Superior temporal gyrus (tissue), 1 donor: ENCODE results near the gene ERC1.

Experiments used
- DNase-seq: peaks from one replicate; pipeline ENCODE4 v3.0.0-alpha.2; 2016; ENCODE audit errors: extremely low spot score

The ERC1 gene

DNA sequence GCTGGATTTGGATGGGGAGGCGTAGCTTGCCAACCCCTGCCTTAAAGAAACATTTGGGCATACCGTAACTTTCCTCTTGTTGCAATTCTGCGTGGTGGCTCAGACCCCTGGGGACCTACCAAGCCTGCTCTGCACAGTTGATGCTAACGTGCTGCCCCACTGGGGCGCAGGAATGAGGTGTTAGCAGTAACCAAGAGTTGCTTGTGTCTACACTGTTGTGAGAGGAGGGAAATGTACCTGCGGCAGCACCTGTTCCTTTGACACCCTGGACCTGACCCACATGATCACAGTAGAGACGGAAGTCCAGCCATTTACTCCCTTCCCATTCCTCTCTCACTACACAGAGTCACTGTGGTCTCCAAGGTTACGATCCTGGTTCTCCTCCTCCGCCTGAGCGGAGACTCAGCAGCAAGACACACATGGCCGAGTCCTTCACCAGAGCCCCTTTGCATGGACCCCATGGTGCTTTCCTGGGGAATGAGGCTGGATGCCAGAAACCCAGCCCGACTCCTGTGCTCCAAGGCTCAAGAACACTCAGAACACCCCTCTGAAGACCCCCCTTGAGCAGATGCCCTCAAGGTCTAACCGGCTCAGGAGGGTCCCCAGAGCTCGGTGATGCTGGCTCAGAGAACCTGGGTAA, 518.5 kb downstream of the ERC1 start:
- no peak for DNase-seq

DNA sequence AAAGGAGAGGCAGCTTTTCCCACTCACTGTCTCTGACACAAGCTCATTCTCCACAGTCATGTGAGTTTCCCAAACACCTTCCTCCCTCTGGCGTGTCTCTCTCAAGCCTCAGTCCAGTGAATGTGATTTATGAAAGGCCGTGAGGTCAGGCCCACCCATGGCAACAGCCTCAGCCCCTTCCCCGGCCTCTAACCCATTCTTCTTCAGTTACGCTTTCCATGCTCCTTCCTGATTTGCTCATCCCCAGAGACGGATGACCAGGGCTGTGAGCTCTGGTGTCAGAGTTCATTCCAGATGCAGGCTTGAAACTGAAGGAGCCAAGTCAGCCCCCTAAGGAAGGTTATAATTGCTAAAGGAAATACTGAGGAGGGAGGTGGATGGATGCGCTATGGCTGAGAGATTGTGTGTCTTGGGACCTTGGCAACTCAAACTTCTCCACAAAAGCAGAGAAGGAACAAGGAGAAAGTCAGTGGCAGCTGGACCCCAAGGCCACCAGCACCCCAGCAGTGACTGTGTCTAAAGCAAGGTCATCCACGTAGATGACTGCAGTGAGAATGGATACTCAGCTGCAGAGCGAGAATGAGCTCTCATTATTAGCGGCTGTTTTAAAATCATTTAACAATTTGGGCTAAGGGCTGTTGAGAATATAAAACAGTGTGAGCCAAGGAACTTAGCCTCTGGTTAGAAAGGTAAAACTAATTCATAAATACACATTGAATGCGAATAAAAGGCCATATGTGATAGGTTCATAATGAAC, 519.2 kb downstream of the ERC1 start:
- DNase-seq, result no peak

DNA sequence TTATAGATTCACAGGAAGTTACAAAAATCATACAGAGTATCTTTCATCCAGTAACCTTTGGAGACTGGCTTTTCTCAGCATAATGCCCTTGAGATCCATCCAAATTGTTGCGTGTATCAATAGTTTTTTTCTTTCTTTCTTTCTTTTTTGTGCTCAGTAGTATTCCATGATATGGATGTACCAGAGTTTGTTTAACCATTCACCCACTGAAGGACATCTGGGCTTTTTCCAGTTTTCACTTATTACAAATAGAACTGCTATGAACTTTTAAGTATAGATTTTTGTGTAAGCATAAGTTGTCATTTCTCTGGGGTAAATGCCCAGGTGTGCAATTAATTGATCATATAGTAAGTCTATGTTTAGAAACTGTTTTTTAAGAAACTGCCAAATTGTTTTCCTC, 524.0 kb downstream of the ERC1 start:
- no peak for DNase-seq

DNA sequence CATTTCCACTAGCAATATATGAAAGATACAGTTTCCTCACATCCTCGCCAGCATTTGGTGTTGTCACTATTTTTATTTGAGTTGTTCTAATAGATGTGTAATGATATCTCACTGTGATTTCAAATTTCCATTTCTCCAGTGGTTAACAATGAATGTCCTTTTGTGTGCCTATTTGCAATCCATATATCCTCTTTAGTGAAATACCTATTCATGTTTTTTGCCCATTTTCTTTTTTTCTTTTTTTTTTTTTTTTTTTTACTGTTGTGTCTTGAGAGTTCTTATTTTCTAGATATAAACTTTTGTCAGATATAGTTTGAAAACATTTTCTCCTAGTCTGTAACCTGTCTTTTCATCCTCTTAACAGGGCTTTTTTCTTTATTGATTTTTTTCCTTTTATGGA, 524.4 kb downstream of the ERC1 start:
- no peak for DNase-seq

GRCh38 chr12:1517007-1517406, 526.0 kb downstream of the ERC1 start:
- DNase-seq, result no peak

DNA sequence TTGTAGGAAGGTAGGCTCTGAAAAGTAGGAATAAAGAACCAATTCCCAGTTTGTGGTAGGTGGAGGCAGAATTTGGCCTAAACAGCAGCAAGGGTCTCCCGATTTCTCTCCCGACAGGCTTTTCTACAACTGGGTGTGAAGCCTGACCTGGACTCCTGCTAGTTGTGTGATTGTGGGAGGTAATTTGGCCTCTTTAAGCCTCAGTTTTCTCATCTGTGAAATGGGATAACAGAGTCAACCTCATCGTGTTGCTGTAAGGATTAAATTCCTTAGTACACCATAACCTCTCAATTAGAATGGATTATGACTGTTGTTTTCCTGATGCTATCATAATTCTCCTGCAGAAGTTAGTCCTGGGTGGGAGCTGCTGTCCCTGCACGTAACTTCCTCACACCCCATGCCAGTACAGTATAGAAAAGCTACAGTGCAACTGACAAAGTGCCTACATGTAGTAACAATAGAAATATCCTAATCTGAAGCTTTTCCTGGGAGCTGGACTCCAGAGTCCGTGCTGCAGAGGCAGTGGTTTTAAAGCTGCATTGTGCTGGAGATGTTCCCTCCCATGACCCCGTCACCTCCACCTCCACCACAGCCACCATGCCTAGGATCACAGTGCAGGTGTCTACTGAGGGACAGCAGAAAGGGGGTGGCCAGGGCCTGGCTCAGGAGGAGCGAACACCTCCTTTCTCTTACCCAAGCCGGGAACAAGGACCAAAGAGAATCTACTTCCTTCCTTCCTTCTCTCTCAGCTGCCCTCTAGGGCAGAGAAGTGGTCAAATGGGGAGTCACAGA, 526.9 kb downstream of the ERC1 start:
- no peak for DNase-seq

DNA sequence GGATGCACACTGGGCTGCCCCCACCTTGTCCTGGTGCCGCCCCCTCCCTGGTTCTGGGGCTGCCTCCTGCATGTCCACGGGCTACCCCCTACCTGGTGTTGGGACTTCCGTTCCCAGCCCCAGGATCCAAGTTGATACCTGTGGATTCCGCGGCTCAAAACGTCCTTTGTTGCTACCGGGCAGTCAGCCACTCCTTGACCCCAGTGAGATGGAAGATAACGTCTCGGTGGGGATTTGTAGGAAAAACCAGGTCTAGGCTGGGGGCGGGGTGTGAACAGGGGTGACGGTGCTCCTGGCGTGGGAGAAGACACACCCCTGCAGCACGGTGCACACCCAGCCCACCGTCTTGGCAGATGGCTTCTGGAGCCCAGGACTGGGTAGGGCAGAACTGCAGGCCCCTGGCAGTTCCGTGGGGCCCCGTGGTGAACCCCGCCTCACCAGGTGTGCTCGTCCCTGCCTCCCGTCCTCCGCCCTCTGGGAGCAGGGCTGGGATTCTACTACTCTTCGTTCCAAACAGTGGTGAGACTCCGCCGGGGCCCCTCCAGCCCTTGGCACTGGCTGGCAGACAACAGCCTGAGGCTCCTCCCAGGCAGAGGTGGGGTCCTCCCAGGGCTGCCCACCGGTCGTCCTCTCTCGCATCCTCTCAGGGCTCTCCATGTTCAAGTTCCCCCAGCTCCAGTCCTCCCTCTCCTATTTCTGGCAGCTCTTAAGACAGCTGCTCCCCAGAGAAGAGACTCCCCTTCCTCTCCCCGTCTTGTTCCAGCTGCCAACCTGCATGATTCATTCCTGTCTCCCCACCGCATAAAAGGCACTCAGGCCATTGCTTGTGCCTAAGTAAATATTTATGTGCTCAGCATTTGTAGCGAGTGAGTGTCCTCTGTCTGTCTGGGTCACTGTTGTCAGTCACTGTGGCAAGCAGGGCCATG, 527.8 kb downstream of the ERC1 start:
- no peak for DNase-seq

GRCh38 chr12:1519642-1520041, 528.6 kb downstream of the ERC1 start:
- DNase-seq, result no peak

DNA sequence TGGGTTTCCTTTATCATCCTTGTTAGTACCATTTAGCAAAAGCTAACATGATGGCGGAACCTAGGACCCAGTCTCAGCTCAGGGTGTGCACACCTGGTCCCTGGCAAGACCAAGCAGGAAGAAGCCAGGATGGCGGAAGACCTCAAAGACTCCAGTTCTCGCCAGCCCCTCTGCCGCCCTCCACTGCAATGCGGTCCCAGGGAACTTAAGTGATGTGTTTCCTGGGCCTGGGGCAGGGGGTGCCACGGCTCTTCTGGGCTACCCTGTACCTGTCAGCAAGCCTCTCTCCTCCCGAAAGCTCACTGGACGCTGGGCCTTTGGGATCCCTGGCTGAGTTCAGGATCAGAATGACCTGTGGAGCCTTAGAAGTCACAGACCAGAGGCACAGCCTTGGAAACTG, 532.0 kb downstream of the ERC1 start:
- no peak for DNase-seq

GRCh38 chr12:1523558-1524050, 532.6 kb downstream of the ERC1 start:
- no peak for DNase-seq

GRCh38 chr12:1525858-1526257, 534.8 kb downstream of the ERC1 start:
- no peak for DNase-seq

GRCh38 chr12:1527789-1528188, 536.8 kb downstream of the ERC1 start:
- no peak for DNase-seq

GRCh38 chr12:1528791-1529190, 537.8 kb downstream of the ERC1 start:
- no peak for DNase-seq

DNA sequence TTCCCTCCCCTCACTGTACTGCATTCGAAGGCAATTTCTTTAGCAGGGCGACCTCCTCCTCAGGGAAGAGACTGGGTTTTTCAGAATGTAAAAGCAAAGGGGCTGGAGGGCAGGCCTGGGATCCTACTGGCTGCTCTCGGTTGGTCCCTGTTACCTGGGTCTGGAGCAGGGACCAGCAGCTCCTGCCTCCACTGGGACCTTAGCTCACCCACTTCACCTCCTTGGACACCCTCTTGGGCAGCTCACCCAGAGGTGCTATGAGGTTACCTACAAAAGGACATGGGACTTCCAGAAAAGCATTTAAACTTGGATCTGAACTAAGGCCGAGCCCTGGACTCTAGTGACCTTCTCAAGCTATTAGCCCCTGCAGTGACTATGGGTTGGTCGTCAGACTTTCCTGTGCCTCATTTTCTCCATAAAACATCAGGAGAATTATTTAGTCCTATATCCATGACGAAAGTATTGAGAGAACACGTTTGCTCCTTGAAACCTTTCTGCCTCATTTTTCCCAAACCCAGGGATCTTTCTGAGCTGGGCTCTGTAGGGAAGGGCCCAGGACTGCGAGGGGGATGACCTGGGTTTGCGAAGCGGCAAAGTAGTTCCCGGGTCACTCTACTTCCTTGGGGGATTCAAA, 538.3 kb downstream of the ERC1 start:
- DNase-seq, result no peak

DNA sequence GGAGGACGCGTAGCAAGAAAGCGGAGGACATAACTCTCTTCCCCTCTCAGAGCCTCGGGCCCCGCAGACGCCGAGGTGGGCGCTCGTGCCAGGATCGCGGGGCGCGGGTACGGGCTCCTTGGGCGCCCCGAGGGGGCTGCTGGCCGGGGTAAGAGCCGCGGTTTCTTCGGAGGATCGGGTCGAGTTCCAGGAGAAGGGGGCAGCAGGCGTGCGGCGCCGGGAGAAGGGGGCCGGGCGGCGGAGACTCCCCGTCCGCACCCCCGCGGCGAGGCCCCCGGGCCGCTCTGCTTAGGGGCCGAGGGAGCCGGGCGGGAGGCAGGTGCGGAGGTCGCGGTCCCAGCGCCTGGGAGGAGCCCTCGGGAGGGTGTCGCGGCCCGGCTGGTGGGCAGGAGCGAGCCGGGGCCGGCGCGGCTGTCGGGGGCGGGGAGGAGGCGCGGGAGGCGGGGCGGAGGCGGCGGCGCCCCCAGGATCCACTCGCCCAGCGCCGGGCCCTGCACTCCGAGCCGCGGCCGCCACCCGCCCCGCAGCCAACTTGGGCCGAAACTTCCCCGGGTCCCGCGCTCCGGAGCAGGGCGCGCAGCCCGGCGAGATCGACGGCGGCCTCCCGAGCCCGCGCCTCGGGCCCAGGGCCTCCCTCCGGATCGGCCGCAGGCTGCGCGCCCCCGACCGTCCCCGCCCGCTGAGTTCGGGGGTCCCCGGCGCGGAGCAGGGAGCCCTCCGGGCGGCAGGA, 539.0 kb downstream of the ERC1 start:
- DNase-seq, result no peak

- DNase-seq, result no peak
Measured at GRCh38 chr12:1530592-1531152, 539.6 kb downstream of the ERC1 start.

DNA sequence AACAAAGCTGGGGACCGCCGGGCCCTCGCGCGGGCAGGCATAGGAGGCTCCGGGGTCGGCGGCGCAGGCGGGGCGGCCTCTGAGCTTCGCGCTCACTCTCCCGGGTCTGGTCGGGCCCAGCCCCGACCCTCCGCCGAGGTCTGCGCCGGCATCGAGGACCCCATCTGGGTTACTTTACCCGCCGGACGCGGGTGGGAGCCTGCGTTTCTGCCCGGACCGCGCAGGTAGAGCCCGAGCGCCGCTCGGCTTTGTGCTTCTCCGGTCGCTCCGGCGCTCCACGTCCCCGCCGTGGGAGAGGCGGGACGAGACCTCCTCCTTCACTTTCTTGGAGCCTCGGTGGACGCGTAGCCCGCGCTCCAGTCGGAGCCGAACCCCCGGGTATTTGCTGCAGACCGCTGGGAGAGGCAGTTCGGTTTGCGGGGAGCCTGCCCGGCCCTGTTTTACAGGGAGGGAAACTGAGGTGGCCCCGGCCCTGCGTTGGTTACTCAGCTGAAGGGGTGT, 540.2 kb downstream of the ERC1 start:
- no peak for DNase-seq

DNA sequence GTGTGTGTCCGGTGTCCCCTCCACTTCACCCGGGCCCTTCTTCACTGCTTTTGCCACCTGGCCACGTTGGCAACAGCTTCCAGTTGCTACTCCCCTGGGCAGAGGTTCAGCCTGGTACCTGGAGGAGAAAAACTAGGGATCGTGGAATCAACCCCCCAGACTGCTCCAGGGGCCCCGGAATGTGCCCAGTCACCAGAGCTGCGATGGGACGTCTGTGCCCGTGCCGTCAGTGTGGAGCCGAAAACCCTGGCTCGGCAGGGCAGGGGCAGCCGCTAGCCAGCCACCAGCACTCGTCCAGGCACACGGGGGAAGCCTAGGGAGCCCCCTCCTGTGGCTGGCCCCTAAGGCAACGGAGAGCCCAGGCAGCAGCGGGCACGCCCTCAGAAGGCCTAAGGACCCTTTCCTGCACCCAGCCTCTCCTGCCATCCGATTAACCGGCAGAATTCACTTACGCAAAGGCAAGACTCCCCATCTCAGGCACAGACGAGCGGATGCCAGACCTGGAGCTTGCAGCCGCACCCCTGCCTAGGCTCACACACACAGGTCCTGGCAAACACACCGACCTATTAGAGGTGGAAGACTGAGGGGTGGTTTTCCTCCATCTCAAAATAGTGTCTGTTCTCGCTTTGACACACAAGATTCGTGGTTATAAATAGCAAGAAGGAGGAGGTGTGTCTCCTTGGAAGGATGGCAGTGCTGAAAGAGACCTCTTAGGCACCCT, 540.8 kb downstream of the ERC1 start:
- no peak for DNase-seq
